Left ventricle myocardium superior (tissue), 1 donor: Measurements from ENCODE around the gene FGD2. TPM values are rescaled to one million over a fixed set of nuclear protein-coding genes. Genes with fewer than 3 reads are reported as not detected.

Experiments
- ATAC-seq: fragments of 200-7000 bp; cut with Tn5 transposase; one replicate; pipeline ENCODE4 v1.9.1; 2020; ENCODE audit warnings: mild to moderate bottlenecking, moderate library complexity
- DNase-seq: peaks from one replicate; pipeline ENCODE4 v3.0.0-alpha.2; 2020
- intact Hi-C: fragments of 100-400 bp; cut with micrococcal nuclease; formaldehyde crosslinking; loops from one replicate; pipeline ENCODE4 v1.11.0; 2022
- long read RNA-seq: library from polyadenylated mRNA; unstranded; transcript quantifications from one replicate; pipeline ENCODE4 v2.0.0, GENCODE V29; 2021
- total RNA-seq: library from RNA; stranded (reverse); fragmentation: NEBNext Ultra II Directional; extraction: Animal tissue kit (Norgen Biotek cat#: 25700); gene quantifications from one replicate; pipeline ENCODE4 v1.2.1, GENCODE V29; 2021
- donor health status: DM: no; HTN: yes; CAD: no; lungs with severe emphysema.

FGD2 gene, protein sequence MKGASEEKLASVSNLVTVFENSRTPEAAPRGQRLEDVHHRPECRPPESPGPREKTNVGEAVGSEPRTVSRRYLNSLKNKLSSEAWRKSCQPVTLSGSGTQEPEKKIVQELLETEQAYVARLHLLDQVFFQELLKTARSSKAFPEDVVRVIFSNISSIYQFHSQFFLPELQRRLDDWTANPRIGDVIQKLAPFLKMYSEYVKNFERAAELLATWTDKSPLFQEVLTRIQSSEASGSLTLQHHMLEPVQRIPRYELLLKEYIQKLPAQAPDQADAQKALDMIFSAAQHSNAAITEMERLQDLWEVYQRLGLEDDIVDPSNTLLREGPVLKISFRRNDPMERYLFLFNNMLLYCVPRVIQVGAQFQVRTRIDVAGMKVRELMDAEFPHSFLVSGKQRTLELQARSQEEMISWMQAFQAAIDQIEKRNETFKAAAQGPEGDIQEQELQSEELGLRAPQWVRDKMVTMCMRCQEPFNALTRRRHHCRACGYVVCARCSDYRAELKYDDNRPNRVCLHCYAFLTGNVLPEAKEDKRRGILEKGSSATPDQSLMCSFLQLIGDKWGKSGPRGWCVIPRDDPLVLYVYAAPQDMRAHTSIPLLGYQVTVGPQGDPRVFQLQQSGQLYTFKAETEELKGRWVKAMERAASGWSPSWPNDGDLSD
- total RNA-seq = 8.0 TPM
- long read RNA-seq, partial matches to known transcripts = 3 of 6 reads
- long read RNA-seq, other reads (novel, unspliced or antisense) = 2 of 6 reads

- intact Hi-C loops = no loop called here
Measured at GRCh38 chr6:37005061-37005810, at the start of gene FGD2. FGD2 (plus strand) TSS chr6:37005655; CDS start chr6:37005818, 163 bp downstream.

DNA sequence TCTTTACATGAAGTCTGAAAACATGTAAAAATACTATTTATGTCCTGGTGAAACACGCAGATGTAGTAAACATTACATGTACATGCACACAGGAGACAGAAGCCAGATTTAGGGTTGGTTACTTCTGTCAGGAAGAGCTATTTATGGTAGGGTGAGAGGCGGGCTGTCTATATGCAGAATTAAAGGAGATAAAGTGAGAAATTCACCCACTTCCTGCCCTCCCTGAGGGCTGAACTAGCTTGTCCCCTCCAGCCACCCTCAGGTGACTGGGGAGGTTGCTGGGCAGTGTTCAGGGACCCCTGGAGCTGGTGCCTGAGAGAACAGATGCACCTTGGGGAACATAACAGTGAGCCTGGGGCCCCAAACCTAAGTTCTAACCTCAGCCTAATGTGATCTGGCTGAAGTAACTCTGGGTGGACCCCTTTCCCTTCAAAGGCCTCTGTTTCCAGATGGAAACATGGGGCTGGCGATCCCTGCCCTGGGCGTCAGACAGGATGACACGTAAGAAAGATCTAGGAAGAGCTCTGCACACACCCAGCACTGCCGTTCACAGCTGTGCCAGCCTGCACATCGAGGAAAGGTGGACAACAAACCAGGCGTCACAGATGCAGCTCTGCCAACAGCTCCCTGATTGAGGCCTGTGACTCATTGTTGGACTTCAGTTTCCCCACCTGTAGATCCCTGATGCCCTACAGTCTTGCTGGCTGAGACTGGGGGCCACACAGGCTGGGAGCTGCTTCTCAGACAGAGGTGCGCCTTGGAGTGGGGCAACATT, 49.6 kb upstream of the FGD2 start:
- ATAC-seq = peak; percentile 7
- intact Hi-C loops = no loop called here
- DNase-seq = no peak

More at GRCh38 chr6:37005061-37005810, at the start of gene FGD2:
- no peak for DNase-seq
- ATAC-seq = peak; percentile 6

DNA sequence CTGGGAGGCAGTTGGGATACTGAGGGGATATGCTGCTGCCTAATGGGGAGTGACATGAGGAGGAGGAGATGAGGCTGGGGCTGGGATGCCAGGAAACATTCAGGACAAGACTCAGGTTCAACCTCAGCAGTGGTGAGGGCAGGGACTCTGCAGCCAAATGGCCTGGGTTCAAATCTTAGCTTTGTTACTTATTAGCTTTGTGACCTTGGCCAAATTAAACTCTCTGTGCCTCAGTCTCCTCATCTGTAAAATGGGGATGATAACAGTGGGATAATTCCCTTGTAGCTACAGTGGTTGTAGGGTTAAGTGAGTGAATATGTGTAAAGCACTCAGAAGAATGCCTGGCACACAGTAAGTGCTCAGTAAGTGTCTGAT, 49.0 kb upstream of the FGD2 start:
- DNase-seq (no peak), ATAC-seq (no peak)
- intact Hi-C loops = no loop called here

- intact Hi-C loops = no loop called here
- DNase-seq (no peak), ATAC-seq (peak; percentile 23)
Measured at GRCh38 chr6:36957773-36958271, 47.6 kb upstream of the FGD2 start.

- ATAC-seq (no peak), DNase-seq (no peak)
- intact Hi-C loops = no loop called here
Measured at GRCh38 chr6:36958775-36959554, 46.5 kb upstream of the FGD2 start.

- intact Hi-C loops = no loop called here
- ATAC-seq (no peak), DNase-seq (no peak)
Measured at GRCh38 chr6:36959555-36960250, 45.8 kb upstream of the FGD2 start.

- intact Hi-C loops = no loop called here
- ATAC-seq = no peak
- no peak for DNase-seq
Measured at GRCh38 chr6:36961441-36962435, 43.7 kb upstream of the FGD2 start.

DNA sequence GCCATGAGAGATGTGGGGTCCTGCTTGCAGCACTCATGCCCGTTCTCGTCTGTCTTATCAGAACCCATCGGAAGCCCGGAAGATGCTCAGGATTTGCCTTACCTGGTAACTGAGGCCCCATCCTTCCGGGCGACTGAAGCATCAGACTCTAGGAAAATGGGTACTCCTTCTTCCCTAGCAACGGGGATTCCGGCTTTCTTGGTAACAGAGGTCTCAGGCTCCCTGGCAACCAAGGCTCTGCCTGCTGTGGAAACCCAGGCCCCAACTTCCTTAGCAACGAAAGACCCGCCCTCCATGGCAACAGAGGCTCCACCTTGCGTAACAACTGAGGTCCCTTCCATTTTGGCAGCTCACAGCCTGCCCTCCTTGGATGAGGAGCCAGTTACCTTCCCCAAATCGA, 42.6 kb upstream of the FGD2 start:
- intact Hi-C loops = no loop called here
- ATAC-seq (peak; percentile 18), DNase-seq (peak; percentile 75)

GRCh38 chr6:36963451-36964290, 41.8 kb upstream of the FGD2 start:
- peak; percentile 75 for DNase-seq
- intact Hi-C loops = no loop called here
- ATAC-seq = peak; percentile 52

- DNase-seq = no peak
- ATAC-seq = no peak
- intact Hi-C loops = no loop called here
Measured at GRCh38 chr6:36964349-36964748, 41.1 kb upstream of the FGD2 start.

GRCh38 chr6:36964908-36965307, 40.5 kb upstream of the FGD2 start:
- ATAC-seq (no peak), DNase-seq (no peak)
- intact Hi-C loops = no loop called here

- intact Hi-C loops = no loop called here
- no peak for DNase-seq
- peak; percentile 18 for ATAC-seq
Measured at GRCh38 chr6:36967301-36967700, 38.2 kb upstream of the FGD2 start.

DNA sequence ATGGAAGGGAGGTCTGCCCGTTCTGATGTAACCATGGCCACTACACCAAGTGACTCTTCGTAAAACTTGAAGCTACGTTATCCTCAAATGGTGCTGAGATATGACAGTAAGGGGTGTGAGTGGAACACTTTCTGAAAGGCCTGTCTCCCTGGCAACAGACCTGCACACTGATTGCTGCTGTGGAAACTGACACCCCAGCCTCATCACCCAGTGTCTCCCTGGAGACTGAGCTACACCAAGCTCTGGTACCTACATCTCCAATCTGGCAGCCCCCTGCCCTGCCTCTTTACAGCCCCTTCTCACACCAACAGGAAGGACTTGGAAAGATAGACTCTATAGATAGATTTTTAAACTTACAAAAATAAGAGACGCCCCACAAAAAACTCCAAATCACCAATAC, 37.7 kb upstream of the FGD2 start:
- ATAC-seq (no peak), DNase-seq (no peak)
- intact Hi-C loops = no loop called here

DNA sequence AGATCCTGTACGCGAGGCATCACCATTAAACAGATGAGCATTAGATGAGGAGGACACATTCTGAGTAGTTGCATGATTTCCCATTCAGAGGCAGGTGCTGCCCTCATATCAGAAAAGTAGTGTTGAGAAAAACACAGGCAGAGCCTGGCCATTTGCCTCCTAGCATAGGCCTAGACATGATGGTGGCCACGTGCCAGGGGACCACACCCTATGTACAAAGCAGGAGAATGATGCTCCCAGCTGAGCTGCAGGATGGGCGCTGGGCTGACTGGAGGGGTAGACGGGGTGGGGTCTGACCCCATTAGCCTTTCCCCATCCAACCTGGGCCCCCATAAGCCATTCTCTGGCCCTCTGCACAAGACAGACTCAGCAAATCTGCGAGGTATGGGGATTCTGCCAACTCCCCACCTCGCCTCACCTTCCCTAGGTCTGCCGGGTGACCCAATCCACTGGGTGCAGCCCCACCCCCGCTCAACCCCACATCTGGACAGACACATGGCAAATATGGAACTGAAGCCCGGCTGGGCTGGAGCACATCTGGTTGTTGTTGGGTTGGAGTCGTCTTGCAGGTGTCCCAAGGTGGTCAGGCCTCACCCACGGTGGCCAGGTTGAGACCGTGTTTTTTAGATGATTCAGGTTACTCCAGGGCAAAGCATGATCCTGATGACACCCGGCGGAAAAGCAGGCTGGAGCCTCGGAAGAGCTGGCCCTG, 37.0 kb upstream of the FGD2 start:
- ATAC-seq (peak; percentile 5), DNase-seq (peak; percentile 77)
- intact Hi-C loops = no loop called here

DNA sequence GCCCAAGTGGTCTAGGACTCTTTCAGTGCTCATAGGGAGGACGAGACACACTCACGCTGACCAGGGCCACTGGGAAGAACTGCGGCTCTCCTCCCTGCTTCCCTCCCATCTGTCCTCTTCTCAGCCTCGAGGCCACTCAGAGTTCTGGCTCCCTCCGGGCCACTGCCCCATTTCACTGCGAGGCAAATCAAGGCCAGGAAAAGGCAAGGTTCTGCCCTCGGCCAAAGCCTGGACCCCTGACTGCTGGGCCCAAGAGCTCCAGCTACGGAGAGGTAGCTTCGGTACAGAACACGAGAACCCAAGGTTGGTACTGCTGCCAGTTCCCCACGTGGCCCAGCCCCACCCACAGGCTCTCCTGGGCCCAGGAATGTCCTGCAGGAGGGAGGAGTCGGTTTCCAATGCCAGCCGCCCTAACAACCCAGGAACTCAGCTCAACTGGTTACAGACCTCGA, 36.2 kb upstream of the FGD2 start:
- ATAC-seq (peak; percentile 43), DNase-seq (peak; percentile 73)
- intact Hi-C loops = no loop called here
